Tibial nerve (tissue), 4 donors: ENCODE results near the gene DMXL1.

Experiments used
- CTCF ChIP-seq, 5 experiments: fragments of 200-600 bp in 3 of 5; fragments of 450-650 bp in 2 of 5; sonication (generic) in 3 of 5; IDR thresholded peaks; one replicate each; pipeline ENCODE4 v1.5.1; 2016 to 2019; ENCODE audit warnings: antibody characterized with exemption in 5 of 5, mild to moderate bottlenecking in 3 of 5, moderate library complexity in 2 of 5
- EP300 ChIP-seq, 2 donors: sonication (generic); formaldehyde crosslinking; IDR thresholded peaks; one replicate each; pipeline ENCODE4 v1.6.1; 2017; ENCODE audit warnings: antibody characterized with exemption in 2 of 2, mild to moderate bottlenecking in 1 of 2
- POLR2A ChIP-seq, 2 donors: fragments of 450-650 bp; IDR thresholded peaks; one replicate each; pipeline ENCODE4 v1.6.1; 2017; ENCODE audit warnings: antibody characterized with exemption in 2 of 2, mild to moderate bottlenecking in 2 of 2, moderate library complexity in 2 of 2

GRCh38 chr5:119022017-119022745 is 48.7 kb upstream of the DMXL1 start:
- TF ChIP-seq CTCF (IDR thresholded peaks at IDR 0.05) (peak in 4 of 5 experiments; percentile 17 to 41 (median 37)), POLR2A (IDR thresholded peaks at IDR 0.05) (no peak), EP300 (IDR thresholded peaks at IDR 0.05) (no peak)
